Fibroblast of pulmonary artery (primary cell): Measurements from ENCODE around the gene STK10.

Source experiments
- DNase-seq: peaks from one replicate; pipeline ENCODE4 v3.0.0-alpha.2; 2010; ENCODE audit warnings: low read depth
- H3K4me3 ChIP-seq: replicated peaks from 2 replicates; pipeline ENCODE4 v1.5.1; 2011; ENCODE audit warnings: low read depth, mild to moderate bottlenecking, control low read depth, low read length, moderate library complexity
- CTCF ChIP-seq: IDR thresholded peaks from 2 replicates; pipeline ENCODE4 v1.5.1; 2011; ENCODE audit warnings: mild to moderate bottlenecking, control low read depth, low read length, inconsistent platforms; ENCODE audit errors: missing control alignments

STK10 gene

GRCh38 chr5:172009536-172010270 lies 178.3 kb downstream of the STK10 start:
- DNase-seq: no peak
- TF ChIP-seq CTCF: no peak
- H3K4me3 ChIP-seq: no peak overlapping the region

GRCh38 chr5:172008689-172009141 lies 179.3 kb downstream of the STK10 start:
- peak; percentile 79 for DNase-seq
- peak overlapping the region; percentile 1 for H3K4me3 ChIP-seq
- no peak for TF ChIP-seq CTCF

- H3K4me3 ChIP-seq: peak overlapping the region; percentile 96
- peak; percentile 80 for DNase-seq
- TF ChIP-seq CTCF: no peak
These were observed 179.9 kb downstream of the STK10 start for GRCh38 chr5:172008111-172008455.

- peak overlapping the region; percentile 96 for H3K4me3 ChIP-seq
- no peak for TF ChIP-seq CTCF
- peak; percentile 31 for DNase-seq
These were observed 180.6 kb downstream of the STK10 start for GRCh38 chr5:172007175-172008110.

- peak; percentile 96 for DNase-seq
- H3K4me3 ChIP-seq: peak within 1 kb of the TSS; percentile 96
These were observed 181.5 kb downstream of the STK10 start, which contains the start of gene FBXW11 for GRCh38 chr5:172006321-172007174. TSS of gene FBXW11 (minus strand) at chr5:172006638. CDS start at chr5:172006502, 136 bp downstream.

More at GRCh38 chr5:172006321-172007174, 181.5 kb downstream of the STK10 start, which contains the start of gene FBXW11:
- no peak for TF ChIP-seq CTCF
